Left colon (tissue), 2 donors: ENCODE data around the gene ENSA. TPM values are rescaled to one million over a fixed set of nuclear protein-coding genes. Genes with fewer than 3 reads are reported as not detected.
"Not testable (repeated sequence)": the region's sequence is repeated elsewhere in the genome, so short reads cannot be mapped to it uniquely, and the experiment has no call there.

Source experiments
- ATAC-seq: fragments of 200-7000 bp; cut with Tn5 transposase; one replicate; pipeline ENCODE4 v1.9.1; 2020; ENCODE audit warnings: mild to moderate bottlenecking, moderate library complexity
- DNase-seq, 2 donors: peaks; one replicate each; pipeline ENCODE4 v3.0.0-alpha.2; 2020
- intact Hi-C, 2 donors: fragments of 100-400 bp; cut with DNase I in 1 of 2; cut with micrococcal nuclease in 1 of 2; formaldehyde crosslinking; loops; one replicate each; pipeline versions ENCODE4 v1.11.2 to v1.14.0; 2022; cut with DNase I, micrococcal nuclease
- total RNA-seq, 2 donors: library from RNA; stranded (reverse); fragmentation: NEBNext Ultra II Directional; extraction: Animal tissue kit (Norgen Biotek cat#: 25700); gene quantifications; one replicate each; pipeline ENCODE4 v1.2.1, GENCODE V29; 2021
- donor health status: DM: no; HTN: no; CAD: no.
- donor health status: DM: yes; HTN: yes; CAD: no.

The ENSA gene
- total RNA-seq, 2 donors from 2014 or later: 175 to 222 TPM

GRCh38 chr1:150626150-150626549 lies 3.3 kb downstream of the ENSA start:
- intact Hi-C loops: loop anchor here in 1 of 2 donors (10.0 kb wide), 1 partner anchor 71 kb away; no protein-coding TSS in a partner anchor
- ATAC-seq: no peak
- no peak for DNase-seq

GRCh38 chr1:150624546-150624945 lies 4.9 kb downstream of the ENSA start:
- intact Hi-C loops: loop anchor here (5.0 to 10.0 kb wide), 2 partner anchors 62 to 70 kb away; no protein-coding TSS in a partner anchor
- not testable (repeated sequence) for DNase-seq, ATAC-seq

GRCh38 chr1:150624134-150624533 lies 5.3 kb downstream of the ENSA start:
- not testable (repeated sequence) for DNase-seq, ATAC-seq
- intact Hi-C loops: loop anchor here (5.0 to 10.0 kb wide), 2 partner anchors 62 to 69 kb away; no protein-coding TSS in a partner anchor

DNA sequence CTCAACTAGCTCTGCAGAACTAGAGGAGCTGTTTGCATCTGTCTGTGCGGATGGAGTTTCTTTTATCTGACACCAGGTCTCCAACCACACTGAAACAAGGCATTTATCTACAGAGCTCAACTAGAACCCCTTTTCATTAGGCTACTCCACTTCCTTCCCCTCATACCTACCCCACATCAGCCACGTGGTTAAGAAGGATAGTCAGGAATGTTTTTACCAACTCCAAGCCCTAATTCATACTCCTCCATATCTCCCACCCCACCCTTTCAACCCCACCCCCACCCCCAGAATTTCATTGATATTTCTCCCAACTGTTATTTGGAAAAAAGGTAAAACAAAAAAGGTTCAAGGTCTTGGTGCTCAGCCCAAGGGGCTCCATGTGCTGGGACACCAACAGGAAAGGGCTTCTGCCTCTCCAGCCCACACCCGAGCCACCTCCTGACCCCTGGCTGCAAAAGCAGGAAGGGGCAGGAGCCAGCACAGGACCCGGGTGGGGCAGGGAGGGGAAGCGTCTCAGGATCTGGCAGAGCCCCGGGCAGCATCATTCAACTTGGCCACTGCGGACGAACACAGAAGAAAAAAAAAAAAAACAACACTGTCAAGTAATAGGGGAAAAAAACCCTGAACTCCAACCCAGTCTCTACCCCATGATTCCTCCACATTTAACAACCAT lies 7.0 kb downstream of the ENSA start:
- intact Hi-C loops: loop anchor here (5.0 to 10.0 kb wide), 2 partner anchors 60 to 68 kb away; no protein-coding TSS in a partner anchor
- peak; percentile 22 for ATAC-seq
- no peak for DNase-seq

GRCh38 chr1:150621497-150622302 lies 7.7 kb downstream of the ENSA start:
- intact Hi-C loops: loop anchor here (5.0 to 10.0 kb wide), 2 partner anchors 59 to 67 kb away; no protein-coding TSS in a partner anchor
- ATAC-seq (peak; percentile 34), DNase-seq (peak in 1 of 2 donors; percentile 60)

- no peak for DNase-seq
- no peak for ATAC-seq
- intact Hi-C loops: loop anchor here (5.0 to 10.0 kb wide), 2 partner anchors 59 to 66 kb away; no protein-coding TSS in a partner anchor
Observed at GRCh38 chr1:150620919-150621318, 8.5 kb downstream of the ENSA start.

DNA sequence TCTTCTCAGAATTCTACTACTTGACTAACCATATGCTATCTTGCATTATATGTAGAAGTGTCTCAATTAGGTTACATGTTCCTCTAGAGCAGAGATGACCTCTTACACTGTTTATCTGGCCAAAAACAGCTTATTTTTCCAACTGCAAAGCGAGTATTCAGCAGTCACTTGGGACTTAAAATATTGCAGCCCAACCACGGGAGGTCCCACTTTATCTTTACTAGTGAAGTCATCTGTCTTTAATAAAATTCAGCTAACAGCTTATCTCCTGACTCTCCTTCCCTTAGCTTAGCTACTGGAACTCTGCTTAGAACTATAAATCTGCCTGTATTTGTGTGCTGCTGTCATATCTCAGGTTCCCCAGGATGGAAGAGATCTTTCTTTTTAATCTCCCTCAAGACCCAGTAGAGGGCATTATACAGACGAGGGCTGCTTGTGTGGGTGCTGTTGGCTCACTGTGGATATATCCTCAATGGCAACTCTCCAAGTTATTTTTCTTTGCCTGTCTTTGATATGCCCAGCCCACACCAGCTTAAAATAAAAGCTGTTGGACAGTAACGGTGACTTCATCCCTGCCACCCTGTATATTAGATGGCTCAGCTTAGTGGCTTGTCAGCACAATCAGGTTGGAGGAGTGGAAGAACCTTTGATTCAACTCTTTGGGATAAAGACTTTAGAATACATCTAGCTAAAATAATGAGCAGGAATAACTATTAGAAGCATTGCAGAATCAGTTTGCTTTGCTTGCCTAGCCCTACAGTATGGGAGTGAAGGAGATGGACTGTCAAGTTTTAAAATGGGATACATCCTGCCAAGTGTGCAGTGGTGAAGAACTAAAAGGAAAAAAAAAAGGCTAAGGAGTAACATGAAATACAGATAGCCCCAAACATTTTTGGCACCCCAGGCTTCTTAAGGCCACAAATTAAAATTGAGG lies 9.6 kb downstream of the ENSA start:
- ATAC-seq (peak; percentile 78), DNase-seq (peak in 1 of 2 donors; percentile 56)
- intact Hi-C loops: loop anchor here (5.0 to 10.0 kb wide), 2 partner anchors 58 to 65 kb away; no protein-coding TSS in a partner anchor

DNA sequence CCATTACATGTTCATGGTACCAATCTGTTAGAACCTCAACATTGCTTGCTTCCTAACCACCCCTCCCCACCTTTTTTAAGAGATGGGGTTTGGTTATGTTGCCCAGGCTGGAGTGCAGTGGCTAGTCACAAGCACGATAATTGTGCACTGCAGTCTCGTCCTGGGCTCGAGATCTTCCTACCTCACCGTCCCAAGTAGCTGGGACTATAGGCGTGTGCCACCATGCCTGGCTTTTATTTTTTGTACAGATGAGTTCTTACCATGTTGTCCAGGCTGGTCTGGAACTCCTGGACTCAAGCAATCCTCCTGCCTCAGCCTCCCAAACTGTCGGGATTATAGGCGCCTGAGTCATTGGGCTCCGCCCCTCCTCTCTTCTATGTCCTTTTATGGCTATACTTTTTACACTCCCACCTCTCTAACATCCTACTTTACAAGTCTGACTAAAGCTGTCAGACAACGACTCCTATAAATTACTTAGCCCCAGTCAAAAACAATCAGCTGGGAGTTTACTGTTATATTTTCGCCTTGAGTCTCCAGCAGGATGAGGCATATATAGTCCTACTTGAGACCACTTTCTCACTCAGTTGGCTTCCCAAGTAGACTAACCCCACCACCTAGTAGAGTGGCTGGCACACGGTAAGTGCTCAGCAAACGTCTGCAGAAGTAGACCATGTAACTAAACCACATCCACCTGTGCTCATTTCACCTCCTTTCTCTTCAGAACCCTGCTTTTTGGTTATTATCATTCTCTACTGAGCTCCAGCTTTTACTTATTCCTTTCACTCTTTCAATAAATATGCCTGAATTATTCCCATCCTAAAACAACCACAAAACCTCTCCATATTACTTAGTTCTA lies 13.8 kb downstream of the ENSA start:
- DNase-seq: no peak
- peak; percentile 38 for ATAC-seq
- intact Hi-C loops: no loop called here

DNA sequence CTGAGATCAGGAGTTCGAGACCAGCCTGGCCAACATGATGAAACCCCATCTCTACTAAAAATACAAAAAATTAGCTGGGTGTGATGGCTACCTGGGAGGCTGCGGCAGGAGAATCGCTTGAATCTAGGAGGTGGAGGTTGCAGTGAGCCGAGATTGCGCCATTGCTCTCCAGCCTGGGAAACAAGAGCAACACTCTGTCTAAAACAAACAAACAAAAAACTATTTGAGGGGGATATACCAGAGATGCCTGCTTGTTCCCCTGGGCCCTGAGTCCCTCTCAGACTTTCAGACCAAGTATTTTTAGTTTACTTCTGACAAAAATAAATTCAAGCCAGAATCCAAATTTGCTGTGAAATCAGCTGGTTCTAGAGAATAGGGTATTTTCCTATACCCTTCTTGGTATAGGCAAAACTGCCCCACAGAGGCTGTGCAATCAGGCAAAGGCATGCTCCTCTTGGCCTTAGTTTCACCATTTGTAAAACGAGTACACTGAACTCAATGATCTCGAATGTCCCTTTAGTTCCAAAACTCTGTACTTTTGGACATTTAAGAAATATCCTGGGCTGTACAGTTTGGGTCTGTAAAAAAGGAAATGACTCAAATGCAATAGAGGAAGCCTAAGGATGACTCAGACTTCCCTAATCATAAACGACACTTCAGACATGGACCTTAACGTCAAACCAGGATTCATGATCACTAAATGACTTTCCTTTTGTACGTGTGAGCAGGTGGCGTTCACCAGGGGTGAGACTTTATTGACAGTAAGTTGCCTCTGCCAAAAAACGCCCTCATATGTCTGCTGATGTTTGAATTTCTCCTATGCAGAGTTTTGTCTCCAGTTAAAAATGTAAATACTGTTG lies 16.1 kb downstream of the ENSA start:
- ATAC-seq: peak; percentile 86
- intact Hi-C loops: no loop called here
- peak; percentile 48 to 71 for DNase-seq

DNA sequence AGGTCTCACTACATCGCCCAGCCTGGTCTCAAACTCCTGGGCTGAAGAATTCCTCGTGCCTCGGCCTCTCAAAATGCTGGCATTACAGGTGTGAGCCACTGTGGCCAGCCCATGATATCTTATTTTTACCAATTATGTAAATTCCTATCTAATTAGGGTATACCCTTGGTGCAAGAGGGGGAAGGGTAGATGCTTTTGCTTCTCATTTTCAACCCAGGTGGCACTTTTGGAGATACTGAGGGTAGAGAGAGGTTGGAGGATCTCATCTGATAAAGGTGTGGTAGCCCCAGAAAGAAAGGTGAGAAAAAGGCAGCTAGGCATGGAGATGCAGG lies 17.4 kb downstream of the ENSA start:
- intact Hi-C loops: no loop called here
- ATAC-seq (no peak), DNase-seq (no peak)

DNA sequence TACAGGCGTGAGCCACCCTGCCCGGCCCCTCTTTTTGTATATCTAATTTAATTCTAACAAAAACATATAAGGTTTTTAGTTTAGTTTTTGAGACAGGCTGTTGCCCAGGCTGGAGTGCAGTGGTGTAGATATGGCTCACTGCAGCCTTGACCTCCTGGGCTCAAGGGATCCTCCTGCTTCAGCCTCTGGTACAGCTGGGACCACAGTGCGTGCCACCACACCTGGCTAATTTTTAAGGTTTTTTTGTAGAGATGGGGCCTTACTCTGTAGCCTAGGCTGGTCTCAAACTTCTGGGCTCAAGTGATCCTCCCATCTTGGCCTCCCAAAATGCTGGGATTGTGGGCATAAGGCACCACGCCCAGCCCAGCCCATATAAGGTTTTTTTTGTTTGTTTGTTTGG lies 18.8 kb downstream of the ENSA start:
- intact Hi-C loops: no loop called here
- DNase-seq: no peak
- ATAC-seq: no peak

DNA sequence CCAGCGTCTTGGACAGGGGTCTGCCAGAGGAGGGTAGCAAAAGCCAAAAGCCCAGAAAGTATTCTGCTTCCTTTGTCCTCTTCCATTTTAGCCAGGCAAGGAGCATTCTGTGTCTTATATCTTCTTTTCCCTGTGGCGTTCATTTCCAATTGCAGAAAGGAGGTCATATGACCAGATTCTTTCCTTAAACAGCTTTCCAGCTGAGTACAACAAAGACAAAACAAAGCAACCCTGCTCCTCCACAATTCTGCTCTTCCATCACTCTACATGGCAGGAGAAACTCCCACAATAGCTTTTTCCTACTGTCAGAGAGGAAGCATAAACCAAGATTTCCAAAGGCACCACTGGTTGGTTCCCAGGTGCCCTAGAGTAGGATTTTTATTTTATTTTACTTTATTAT lies 19.7 kb downstream of the ENSA start:
- DNase-seq (no peak), ATAC-seq (no peak)
- intact Hi-C loops: no loop called here

DNA sequence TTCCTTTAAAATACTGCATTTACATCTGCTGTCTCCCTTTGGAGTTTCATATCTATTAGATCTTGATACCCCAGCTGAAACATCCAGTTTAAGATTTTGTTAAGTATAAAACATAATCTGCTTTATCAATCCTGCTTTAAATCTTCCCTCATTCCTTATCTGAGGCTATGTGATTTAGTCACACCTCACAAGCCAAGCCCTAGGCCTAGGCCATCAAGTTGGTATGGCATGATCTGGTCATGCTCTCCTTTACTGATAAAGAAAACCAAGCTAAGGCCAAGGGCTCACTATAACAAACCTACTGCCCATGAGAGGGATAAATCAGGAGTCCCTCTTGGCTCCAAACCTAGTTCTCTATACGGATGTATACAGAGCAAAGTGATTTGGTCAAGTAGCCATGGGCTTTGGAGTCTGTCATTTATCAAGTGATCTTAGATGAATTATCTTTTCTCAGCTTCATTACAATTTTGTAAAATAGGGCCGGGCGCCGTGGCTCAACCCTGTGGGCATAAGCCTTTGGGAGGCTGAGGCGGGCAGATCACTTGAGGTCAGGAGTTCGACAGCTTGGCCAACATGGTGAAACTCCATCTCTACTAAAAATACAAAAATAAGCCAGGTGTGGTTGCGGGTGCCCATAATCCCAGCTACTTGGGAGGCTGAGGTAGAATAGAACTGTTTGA lies 22.8 kb downstream of the ENSA start:
- intact Hi-C loops: no loop called here
- ATAC-seq (no peak), DNase-seq (no peak)

GRCh38 chr1:150605451-150605731 lies 24.0 kb downstream of the ENSA start:
- intact Hi-C loops, ATAC-seq, DNase-seq: not testable (repeated sequence)

GRCh38 chr1:150604226-150604588 lies 25.2 kb downstream of the ENSA start:
- intact Hi-C loops: no loop called here
- ATAC-seq (no peak), DNase-seq (no peak)

DNA sequence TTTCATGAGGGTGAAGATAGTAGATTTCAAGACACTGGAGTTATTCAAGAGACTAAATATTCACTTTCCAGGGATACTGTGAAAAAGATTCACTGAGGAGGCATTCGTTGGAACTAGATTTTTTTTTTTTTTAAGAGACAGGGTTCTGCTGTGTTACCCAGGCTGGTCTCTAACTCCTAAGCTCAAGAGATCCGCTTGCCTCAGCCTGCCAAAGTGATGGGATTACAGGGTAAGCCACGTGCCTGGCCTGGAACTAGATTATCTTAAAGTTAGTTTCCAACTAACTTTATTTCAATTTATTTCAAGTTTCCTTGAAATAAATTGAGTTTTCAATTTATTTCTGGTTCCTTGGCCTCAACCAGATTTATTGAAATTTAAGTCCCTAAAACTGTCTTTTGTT lies 25.7 kb downstream of the ENSA start:
- DNase-seq: no peak
- no peak for ATAC-seq
- intact Hi-C loops: no loop called here

DNA sequence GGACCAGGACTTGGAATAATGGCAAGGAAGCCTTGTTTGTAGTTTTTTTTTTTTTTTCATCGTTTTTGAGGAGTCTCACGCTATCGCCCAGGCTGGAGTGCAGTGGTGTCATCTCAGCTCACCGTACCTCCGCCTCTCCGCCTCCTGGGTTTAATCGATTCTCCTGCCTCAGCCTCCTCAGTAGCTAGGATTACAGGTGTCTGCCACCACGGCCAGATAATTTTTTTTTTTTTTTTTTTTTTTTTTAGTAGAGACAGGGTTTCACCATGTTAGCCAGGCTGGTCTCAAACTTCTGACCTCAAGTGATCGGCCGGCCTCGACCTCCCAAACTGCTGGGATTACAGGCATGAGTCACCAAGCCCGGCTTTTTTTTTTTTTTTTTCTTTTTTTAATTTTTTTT lies 27.0 kb downstream of the ENSA start:
- DNase-seq, intact Hi-C loops, ATAC-seq: not testable (repeated sequence)
